Left forelimb (tissue), 1 donor: ENCODE results near the gene CUL4A.

Experiments
- DNase-seq: peaks from one replicate; pipeline ENCODE4 v3.0.0-alpha.2; 2018; ENCODE audit warnings: low spot score

The CUL4A gene

GRCh38 chr13:113179374-113180230, 29.8 kb upstream of the CUL4A start:
- no peak for DNase-seq

- no peak for DNase-seq
Measured at GRCh38 chr13:113182046-113182445, 27.4 kb upstream of the CUL4A start.

- no peak for DNase-seq
Measured at GRCh38 chr13:113183450-113184129, 25.8 kb upstream of the CUL4A start.

- DNase-seq: no peak
Measured at GRCh38 chr13:113184568-113185440, 24.6 kb upstream of the CUL4A start.

GRCh38 chr13:113186061-113186900, 23.1 kb upstream of the CUL4A start:
- no peak for DNase-seq

GRCh38 chr13:113187263-113187669, 22.1 kb upstream of the CUL4A start:
- DNase-seq: no peak

GRCh38 chr13:113187883-113188665, 21.3 kb upstream of the CUL4A start:
- no peak for DNase-seq

GRCh38 chr13:113190181-113190580, 19.2 kb upstream of the CUL4A start:
- no peak for DNase-seq

GRCh38 chr13:113192279-113192678, 17.1 kb upstream of the CUL4A start:
- no peak for DNase-seq

GRCh38 chr13:113192902-113193301, 16.5 kb upstream of the CUL4A start:
- no peak for DNase-seq

- no peak for DNase-seq
Measured at GRCh38 chr13:113195360-113195759, 14.1 kb upstream of the CUL4A start.

GRCh38 chr13:113196970-113197737, 12.3 kb upstream of the CUL4A start:
- no peak for DNase-seq

GRCh38 chr13:113201815-113202214, 7.6 kb upstream of the CUL4A start:
- DNase-seq: no peak

- DNase-seq: no peak
Measured at GRCh38 chr13:113202912-113203311, 6.5 kb upstream of the CUL4A start.

GRCh38 chr13:113203507-113204377, 5.7 kb upstream of the CUL4A start:
- no peak for DNase-seq

- DNase-seq: no peak
Measured at GRCh38 chr13:113204378-113204734, 5.1 kb upstream of the CUL4A start.

GRCh38 chr13:113205428-113205931, 3.9 kb upstream of the CUL4A start:
- no peak for DNase-seq

- no peak for DNase-seq
Measured at GRCh38 chr13:113207460-113207859, 2.0 kb upstream of the CUL4A start.
